Stimulated activated naive CD4-positive, alpha-beta T cell treated with Interleukin-2 at 50 U/mL for 16 hours (primary cell): Measurements from ENCODE around the gene NUDT1.
"Not testable (repeated sequence)": the region's sequence is repeated elsewhere in the genome, so short reads cannot be mapped to it uniquely, and the experiment has no call there.

Experiments used
- DNase-seq: peaks from one replicate; lab custom pipeline; 2025; lab: John Stamatoyannopoulos, UW

The NUDT1 gene

DNA sequence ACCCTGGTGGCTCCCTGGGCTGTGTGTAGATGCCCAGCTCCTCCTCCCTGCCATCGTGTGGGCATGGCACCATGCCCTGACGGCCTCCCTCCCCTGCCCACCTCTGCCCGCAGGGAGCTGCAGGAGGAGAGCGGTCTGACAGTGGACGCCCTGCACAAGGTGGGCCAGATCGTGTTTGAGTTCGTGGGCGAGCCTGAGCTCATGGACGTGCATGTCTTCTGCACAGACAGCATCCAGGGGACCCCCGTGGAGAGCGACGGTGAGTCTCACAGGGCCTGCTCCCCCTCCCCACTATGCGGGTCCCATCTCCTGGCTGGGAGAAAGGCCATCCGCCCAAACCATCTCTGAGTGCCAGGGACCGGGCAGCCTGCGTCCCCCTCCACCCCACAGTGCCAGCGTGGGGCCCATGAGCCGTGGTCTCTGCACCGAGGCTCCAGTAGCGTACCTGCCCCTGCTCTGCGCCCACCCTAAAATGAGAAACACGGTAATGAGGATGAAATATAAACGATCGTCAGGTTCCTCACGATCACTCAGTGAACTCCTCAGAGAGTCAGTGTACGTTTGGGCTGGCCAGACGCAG is 7.8 kb downstream of the NUDT1 start:
- DNase-seq = no peak

DNA sequence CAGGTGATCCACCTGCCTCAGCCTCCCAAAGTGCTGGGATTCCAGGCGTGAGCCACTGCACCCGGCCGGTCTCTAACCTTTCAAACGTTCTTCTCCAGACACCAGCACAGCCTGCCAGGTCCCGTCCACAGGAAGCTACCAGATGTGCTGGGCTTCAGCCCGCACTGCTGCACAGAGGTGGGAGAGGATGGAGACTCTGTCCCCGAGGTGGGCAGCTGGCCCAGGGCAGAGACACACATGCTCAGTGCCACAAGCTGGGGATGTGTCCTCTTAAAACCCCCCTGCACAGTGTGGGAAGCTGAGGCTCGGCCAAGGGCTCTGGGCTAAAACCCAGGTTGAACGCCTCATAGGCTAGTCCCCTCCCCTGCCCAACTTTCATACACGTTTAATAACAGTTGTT is 9.4 kb downstream of the NUDT1 start:
- no peak for DNase-seq

DNA sequence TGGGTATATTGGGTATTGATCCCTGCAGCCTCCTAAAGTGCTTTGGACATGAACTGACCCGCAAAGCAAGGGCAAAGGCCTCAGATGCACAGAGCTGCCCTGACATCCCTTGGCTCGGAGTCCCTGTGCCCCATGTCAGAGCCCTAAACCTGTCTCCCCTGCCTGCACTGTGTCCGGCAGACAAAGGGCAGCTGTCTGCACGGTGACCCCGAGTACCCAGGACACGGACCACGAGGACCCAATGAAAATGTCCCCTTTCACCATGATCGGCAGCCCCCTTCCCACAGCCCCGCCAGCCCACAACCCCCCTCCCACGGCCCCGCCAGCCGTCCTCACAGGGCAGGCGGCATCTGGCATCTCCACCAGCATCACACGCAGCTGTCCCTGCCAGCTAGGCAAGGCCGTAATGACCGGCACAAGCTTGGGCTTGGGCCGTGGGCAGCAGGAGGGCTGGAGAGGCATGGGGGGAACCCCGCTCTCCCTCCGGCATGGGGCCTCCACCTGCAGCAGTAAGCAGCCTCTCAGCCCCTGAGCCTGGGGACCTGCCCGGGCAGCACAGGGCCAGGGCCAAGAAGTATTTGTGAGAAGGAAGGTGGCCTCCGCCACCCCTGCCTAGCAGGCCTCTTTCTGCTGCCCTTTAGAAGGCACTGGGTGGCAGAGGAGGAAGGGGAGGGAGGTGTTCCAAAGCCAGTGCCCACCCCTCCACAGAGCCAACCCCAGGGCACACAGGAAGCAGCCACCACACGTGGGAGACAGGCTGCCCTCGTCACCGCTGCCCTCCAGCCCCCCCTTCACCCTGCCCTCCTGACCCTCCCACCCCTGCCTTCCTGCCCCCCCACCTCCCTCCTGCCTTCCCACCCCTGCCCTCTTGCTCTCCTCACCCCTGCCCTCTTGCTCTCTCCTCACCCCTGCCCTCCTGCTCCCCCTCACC is 10.1 kb downstream of the NUDT1 start:
- DNase-seq = no peak

DNA sequence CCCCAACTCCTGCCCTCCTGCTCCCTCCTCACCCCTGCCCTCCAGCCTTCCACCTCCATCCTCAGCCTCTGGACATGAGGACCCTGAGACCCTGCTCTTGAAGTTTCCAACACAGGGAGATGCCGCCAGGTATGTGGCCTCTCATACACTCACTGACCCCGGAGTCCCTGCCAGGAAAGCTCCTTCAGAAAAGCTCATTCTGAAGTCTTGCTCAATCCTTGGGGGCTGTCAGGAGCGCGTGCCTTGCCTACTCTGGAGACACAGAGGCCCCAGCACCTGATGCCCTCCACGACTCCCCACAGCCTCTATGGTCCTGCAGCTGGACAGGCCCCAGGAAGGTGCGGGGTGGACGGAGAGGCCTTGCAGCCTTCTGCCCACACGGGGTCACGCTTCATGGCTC is 11.0 kb downstream of the NUDT1 start:
- no peak for DNase-seq

DNA sequence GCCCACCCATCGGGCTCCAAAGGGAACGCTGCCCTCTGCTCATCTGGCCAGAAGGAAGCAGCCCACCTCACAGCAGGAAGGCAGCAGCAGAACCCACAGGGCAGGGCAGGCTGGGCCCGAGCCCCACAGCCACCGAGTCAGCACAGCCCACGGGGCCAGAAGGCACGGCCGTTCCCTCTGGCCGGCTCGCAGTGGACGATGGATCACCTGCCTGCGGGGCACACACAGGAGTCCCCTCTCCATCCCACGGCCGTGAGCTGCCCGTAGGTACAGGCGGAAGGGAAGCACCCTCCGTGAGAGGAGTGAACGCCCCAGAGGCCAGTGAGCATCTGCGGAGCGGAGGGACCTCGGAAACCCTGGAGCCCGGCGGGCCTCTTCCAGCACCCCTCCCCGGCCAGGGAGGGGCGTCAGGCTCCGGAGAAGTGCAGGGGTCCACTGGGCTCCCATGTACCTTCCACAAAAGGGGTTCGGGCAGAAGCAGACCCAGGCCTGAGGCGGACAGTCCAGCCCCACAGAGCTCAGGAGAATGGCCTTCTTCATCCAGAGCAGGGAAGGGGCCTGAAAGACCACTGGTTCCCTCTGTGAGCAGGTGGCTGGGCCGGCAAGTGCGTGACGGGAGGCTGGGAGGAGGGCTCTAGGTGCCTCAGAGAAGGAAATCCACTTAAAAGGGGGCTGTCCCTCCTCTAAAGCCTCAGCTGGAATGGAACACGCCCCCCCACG is 11.7 kb downstream of the NUDT1 start:
- DNase-seq = no peak

DNA sequence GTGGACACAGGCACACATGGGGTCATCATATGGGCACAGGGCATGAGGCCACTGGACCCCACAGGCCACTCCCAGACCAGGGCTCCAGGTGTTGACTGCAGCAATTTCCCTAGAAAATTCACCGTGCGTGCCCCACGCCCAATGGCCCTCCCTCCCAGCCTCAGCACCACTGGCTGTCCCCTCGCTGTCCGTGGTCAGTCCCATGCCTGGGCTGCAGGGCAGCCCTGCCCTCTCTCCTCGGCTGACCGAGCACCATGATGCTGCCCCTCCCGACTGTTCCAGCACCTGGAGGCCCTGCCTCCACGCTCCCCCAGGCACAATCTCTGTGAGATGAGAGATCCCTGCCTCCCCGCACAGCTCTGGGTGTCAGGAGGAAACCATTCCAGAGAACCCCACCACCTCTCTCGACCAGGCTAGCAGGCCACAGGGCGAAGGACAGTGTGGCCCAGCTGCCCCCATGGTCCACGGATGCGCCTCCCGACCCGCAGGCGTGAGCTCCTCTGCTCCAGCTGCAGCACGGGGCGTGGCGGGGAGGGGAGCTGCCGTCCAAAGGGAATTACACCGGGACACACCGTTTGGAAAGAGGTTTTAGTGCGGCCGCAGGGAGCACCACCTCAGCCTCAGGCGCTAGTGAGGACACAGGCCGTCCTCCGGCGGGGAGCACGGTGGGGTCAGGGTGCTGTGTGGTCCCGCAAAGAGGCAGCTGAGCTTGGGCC is 12.6 kb downstream of the NUDT1 start:
- DNase-seq = no peak

DNA sequence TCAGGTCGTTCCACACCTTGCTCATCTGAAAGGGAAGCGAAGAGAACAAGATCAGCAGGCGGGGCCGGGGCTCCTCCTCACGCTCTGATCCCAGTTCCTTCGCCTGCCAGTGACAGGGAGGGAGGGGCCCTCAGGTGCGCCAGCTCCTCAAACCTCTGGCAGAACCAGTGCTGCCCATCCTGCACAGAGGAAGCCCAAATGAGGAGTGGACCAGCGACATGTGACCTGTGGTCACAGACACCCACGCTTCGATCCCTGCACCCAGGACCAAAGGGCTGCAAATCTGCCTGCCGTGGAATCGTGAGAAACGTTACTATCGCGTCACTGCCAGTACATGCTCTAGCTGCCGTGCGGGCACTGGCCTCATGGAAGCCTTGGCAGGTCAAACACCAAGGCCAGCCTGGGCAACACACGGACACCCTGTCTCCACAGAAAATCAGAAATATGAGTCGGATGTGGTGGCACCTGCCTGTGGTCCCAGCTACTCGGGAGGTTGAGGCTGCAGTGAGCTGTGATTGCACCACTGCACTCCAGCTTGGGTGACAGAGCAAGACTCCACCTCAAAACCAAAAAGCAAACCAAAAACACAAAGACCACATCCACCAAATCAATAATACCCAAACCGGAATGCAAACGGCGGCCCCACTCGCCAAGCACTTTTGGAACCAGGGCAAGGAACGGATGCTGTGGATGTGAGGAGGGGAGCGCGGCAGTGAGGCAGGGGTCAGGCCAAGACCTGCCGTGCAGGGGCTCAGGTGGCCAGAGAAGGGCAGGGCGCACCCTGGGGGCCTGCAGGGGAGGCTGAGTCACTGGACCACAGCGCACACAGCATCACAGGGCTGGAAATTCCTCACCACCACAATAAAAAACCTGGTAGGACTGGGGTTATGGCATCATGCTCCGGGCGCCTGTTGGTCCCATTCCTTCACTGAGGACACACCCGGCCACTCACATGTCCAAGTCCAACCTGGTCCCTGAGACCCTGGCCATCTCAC is 13.4 kb downstream of the NUDT1 start:
- DNase-seq = no peak

DNA sequence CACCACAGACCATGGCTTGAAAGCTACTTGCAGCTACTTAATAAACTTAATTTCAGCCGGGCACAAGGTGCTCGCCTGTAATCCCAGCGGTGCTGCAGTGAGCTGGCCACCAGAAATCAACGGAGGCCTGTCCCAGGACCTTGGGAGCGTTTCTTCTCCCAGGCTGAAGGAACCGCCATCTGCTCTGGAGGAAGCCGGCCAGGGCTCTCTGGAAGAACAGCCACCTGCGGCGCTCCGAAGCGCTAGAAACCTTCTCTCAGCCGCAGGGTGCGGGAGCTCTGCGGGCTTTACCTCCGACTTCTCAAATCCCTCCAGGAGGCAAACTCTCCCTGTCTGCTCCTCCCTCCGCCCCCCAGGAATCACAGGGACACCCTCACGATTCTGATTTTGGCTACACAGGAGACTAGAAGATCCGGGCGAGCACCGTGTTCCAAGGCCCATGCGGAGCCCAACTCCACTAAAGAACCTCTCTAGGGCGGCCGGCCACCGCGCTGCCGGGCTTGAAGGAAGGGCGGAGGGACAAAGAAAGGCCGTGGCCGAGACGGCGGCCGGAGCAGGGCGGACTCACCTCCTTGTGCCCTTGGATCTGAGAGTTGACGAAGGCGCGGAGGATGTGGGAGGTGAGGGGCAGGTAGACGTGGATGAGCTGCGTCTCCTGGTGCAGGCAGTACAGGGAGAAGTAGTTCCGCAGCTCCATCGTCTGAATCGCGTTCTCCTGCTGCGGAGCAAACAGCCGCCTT is 14.4 kb downstream of the NUDT1 start:
- DNase-seq = no peak

DNA sequence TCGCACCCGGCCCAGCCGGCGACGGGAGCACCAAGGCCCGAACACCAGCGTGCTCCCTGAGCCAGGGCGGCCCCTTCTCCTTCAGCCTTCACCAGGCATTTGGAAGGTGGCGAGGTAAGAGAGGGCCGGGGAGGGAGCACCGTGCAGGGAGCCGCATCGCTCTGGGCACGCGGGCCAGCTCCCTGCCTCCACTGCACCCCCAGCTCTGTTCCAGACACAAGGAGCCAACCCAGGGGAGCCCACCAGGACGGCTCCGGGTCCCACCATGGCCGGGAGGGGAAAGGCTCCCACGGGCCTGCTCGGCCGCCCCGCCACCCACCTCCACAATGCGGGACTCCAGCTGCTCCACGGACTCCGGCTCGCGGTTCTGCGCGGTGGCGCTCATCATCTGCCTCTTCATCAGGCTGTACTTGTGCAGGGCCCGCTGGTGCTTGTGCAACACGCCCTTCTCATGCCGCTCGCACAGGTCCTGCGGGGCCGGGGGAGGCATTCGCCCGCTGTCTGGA is 15.1 kb downstream of the NUDT1 start:
- no peak for DNase-seq

DNA sequence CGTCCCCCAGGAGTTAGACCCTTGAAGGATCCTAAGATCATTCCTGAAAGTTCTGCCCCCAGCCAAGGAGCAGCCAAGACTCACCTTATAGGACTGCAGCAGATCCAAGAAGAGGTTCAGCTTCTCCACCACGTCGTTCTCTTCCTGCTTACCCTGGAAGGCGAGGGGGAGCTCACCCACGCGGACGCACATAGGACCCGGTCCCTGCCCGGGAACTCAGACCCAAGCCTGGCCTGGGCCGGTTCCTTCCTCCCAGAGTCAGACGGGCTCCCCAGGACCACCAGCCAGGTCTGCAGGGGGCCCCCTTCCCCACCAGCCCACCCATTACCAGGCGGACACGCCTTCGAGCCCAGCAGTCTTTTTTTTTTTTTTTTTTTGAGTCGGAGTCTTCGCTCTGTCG is 15.6 kb downstream of the NUDT1 start:
- DNase-seq = no peak

DNA sequence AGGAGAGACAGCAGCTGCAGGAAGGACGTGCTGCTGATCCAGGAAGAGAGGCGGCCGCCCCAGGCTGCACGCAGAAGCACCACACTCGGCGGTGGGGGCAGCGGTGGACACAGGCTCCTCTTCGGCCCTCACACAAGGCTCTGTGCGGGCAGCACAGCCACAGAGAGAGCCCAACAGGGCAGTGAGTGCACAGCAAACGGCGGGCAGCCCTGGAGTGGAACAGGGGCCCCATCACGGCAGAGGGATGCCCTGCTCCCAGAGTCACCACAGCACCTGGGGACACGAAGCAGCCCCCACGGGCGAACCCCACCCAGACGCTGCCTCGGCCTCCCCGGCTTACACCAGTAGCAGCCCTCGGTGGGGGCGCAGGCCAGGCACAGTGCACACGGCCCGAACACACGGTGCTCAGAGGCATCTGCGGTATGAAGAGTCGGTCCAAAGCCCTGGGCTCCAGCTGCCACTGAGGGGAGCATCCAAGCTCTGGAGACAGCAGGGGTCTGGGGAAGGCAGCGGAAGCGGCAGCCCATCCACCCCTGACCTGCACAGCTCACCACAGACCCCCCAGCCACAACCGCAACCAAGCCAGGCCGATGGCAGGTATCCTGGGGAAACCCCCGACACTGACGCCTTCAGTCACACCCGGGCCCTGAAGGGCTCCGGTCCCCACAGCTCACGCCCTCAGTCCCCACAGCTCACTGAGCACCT is 16.8 kb downstream of the NUDT1 start:
- no peak for DNase-seq

DNA sequence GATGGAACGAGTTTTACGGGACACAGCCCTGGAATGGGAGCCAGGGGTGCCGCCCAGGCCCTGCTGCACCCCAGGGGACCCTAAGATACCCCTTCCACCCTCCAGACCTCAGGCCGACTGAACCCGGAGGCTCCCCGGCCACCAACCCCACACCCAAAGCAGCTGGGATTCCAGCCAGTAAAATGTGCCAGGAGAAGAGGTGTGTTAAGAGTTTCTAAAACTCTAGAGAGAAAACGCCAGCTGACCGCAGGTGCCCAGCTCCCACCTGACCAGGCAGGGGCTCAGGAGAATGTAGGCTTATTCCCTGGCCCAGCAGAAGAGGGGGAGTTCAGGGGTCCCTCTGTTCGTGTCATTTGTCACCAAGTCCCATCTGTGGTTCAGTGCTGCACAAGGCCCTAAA is 17.5 kb downstream of the NUDT1 start:
- no peak for DNase-seq

DNA sequence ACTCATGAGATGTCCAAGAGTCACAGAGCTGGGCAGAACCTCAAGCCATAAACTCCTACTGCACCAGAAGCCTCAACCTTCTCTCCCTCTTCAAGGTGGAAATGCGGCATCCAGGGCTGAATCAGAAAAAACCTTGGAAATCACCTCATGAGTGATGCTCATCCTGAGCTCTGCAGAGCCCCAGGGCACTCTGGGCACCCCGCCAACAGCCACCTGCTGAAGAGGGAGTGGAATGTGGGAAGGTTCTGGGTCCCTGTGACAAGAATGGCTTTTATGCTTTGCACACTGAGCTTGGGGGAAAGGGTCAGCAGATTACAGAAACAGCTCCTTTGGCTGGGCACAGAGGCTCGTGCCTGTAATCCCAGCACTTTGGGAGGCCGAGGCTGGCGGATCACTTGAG is 18.8 kb downstream of the NUDT1 start:
- DNase-seq = no peak

DNA sequence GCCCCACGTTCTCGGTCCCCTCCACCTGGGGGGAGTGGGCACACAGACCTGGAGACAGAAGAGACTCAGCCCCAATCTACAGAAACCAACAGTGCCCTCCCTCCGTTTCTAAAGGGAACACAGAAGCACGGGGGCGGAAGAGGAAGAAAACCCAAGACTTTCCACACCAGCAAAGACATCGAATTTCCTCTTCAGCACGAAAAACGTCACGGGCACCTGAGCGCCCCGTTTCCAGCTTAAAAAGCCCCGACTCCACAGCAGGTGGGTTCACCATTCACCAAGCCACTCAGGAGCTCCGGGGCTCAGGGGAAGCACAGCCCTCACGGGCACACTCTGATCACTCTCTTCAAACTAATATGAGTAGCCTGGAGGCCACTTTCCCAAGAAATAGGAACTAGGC is 19.6 kb downstream of the NUDT1 start:
- no peak for DNase-seq

DNA sequence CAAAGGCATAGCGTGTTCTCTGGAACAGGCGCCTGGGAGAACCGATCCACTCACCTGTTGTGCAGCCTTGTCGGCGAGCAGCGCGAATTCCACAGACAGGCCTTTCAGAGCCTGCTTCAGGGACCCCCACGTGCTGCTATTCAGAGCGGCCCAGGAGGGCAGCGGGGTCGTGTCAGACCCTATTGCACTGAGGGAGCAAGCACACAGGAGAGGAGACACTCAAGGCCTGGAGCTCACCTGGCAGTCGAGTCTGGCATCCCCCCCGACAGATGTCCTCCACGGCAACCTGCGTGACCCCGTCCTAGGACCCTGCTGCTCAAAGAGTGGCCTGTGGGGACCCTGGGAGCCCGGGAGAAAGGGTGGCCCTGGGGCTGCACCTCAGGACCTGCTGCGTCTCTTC is 21.1 kb downstream of the NUDT1 start:
- no peak for DNase-seq

DNA sequence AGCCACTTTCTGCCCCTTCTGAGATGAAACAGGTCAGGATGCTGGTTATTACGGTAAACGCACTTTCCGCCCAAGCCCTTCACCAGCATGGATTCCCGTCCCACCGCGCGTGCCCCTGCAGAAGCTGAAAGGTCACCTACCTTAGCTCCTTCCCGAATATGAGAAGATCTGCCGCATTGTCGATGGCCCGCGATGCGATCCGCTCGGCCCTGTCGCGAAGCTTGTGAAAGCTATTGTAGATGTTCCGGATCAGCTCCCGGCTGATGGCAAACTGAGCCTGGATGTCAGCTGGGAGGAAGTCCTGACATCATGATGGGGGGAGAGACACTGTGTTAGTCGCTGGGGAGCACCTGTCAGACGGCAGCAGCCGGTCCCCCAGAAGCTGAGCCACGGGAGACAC is 22.1 kb downstream of the NUDT1 start:
- no peak for DNase-seq

DNA sequence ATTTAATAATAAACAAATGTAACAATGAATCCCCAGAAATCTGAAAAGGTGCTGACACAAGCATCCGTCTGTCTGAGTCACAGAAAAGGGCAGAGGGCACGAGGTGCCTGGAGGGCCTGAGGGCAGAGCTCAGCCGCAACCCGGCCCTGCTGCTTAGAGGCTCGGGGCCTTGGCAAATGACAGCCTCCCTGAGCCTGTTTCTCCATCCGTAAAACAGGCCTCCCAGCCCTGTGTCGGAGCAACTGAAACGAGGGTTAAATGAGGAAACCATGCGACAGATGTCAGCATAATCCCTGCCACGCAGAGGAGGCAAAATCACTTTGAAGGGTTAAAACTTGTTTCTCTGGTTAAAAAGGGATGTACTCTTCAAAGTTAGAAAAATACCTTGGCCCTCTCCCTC is 24.9 kb downstream of the NUDT1 start:
- no peak for DNase-seq

DNA sequence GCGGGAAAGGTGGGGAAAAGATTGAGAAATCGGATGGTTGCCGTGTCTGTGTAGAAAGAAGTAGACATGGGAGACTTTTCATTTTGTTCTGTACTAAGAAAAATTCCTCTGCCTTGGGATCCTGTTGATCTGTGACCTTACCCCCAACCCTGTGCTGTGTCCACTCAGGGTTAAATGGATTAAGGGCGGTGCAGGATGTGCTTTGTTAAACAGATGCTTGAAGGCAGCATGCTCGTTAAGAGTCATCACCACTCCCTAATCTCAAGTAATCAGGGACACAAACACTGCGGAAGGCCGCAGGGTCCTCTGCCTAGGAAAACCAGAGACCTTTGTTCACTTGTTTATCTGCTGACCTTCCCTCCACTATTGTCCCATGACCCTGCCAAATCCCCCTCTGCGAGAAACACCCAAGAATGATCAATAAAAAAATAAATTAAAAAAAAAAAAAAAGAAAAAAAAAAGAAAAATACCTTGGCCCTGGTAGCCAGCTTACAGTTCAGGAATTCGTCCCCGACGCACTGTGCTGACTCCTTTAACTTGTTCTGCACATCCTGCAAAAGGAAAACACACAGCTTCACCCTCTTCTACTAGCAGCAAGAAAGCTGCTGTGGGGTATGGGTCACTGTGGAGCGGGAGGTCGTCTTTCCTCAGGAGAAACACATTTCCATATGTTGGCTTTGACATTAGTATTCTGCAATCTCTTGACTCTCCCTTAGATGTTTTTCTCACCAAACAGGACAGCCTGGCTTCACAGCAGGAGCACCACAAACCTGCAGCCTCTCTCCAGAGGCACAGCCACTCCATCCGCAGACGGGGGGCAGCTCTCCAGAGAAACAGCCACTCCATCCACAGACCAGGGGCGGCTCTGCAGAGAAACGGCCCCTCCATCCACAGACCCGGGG is 27.3 kb downstream of the NUDT1 start:
- not testable (repeated sequence) for DNase-seq
